ENCODE data around the gene NEK2. TPM values are rescaled to one million over a fixed set of nuclear protein-coding genes. Genes with fewer than 3 reads are reported as not detected.
A peak's percentile ranks its signal among the peaks of the same experiment; 100 is the strongest.
"Not testable (repeated sequence)": the region's sequence is repeated elsewhere in the genome, so short reads cannot be mapped to it uniquely, and the experiment has no call there.

NEK2 gene
- polyA plus RNA-seq, 3 donors, result 16.7 to 20.1 (median 18.4) TPM

DNA sequence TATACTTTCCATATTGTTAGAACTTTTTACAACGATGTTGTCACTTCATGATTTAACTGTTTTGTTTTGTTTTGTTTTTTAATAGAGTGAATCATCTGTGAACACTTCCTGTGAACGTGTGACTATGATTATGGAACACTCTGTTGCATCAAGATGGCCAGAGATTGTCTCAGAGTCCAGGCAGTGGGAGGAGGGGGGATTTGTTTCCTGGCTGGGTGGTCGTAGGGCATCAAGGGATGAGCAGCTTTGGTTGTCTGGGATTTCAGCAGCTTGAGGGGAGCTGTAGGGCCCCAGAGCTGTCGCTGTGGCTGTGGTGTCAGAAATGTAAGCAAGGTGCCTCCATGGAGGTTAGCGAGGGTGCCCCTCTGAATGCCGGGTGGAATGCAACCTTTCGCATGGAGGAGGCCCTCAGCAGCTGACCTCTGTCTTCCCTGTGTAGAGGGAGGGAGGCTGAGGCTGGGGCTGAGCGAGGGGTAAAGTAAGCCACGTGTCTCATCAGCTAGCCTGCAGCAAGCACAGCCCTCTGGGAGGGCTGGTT, 21.4 kb downstream of the NEK2 start:
- no peak for DNase-seq

DNA sequence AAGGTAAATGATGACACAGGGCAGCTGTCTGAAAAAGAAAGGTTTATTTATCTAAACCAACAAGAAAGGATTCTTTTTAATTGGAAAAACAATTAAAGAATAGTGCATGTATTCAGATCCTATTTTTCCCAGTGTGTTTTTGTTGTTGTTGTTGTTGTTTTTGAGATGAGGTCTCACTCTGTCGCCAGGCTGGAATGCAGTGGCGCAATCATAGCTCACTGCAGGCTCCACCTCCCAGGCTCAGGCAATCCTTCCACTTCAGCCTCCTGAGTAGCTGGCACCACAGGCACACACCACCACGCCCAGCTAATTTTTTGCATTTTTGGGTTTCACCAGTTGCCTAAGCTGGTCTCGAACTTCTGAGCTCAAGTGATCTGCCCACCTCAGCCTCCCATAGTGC, 22.1 kb downstream of the NEK2 start:
- DNase-seq, result no peak

DNA sequence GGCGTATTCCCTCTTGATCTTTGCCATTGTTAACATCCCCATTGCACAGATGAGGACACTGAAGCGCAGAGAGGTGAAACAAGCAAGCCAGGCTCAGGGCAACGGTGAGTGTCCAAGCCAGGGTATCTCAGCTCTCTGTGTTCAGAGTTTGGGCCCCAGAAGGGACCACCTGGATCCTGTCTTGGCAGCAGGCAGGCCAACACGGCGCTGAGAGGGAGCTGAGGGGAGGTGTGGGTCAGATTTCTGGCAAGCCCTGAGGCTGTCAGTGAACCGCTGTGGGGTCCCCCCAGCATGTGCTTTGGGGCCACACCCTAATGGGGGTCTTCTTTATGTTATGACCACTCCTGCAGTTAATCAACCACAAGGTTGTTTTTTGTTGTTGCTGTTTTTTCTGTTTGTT, 23.1 kb downstream of the NEK2 start:
- no peak for DNase-seq

DNA sequence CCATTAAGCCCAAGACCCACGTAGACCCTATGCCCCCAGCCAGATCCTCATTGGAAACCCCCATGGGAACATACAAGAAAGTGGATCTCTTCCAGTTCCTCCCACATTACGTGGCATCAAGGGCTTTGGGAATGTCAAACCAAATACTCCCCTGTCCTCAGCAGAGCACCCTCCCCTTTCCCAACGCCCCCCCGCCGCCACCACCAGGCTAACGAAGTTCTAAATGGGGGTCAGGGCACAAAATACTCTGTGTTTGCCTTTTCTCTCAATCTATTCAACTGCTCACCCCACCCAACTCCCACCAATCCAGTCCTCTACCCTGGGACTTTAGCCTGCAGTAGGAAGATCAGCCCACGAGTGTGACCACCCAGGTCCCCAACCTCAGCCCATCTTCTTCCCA, 24.5 kb downstream of the NEK2 start:
- no peak for DNase-seq

DNA sequence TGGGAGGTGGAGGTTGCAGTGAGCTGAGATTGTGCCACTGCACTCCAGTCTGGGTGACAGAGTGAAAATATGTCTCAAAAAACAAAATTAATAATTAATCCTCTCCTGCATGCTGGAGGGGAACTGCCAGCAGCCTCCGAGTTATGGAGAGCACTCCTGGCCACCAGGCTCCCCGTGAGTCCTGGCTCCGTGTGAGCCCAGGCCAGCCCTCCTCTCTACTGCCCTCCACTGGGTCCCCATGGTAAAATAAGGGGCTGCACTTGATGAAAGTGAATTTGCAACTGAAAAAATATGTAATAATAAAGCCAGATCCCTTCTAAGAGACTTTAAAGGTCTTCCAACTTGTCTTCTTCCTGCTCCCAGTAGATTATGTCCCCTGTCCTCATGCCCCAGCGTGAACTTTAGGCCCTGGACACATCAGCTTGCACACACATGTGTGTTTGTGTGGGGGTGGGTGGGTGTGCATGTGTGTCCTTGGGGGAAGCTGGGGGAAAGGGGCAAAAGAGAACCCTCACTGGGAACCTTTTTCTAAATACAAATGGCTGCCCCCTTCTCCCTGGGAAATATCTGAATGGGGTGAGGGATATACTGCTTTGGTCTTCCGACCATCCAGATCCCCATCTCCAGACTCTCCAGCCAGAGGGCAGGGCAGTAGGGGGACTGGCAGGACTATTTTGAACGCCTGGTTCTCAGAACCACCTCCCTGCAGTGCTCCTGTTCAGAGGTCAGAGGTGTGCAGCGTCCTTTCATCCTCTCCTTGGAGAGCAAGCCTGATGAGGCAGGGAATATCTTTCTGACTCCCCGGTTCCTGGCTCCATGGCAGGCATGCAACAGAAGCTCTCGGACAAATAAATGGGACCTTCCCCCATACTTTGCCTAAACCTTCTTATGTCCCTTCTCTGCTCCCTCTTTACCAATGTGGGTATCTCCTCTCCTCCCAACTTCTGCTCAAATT, 26.2 kb downstream of the NEK2 start:
- no peak for DNase-seq

DNA sequence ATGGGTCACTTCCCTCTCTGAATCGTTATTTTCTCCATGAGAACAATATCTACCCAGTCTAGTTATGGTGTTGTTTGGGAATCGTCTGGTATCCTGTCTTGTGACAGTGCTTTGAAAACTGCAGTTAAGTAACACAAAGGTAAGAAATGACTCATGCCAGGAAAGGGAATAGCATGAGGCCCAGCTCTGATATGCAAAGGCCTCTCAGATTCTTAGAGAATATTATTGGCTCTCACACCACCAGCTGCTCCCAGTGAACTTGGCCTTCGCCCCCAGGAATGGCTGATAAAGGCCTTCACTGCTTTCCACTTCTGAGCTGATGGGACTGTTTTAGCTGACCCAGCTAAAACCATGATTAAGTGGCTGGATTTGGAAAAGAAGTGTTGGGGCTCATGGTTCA, 27.1 kb downstream of the NEK2 start:
- no peak for DNase-seq

DNA sequence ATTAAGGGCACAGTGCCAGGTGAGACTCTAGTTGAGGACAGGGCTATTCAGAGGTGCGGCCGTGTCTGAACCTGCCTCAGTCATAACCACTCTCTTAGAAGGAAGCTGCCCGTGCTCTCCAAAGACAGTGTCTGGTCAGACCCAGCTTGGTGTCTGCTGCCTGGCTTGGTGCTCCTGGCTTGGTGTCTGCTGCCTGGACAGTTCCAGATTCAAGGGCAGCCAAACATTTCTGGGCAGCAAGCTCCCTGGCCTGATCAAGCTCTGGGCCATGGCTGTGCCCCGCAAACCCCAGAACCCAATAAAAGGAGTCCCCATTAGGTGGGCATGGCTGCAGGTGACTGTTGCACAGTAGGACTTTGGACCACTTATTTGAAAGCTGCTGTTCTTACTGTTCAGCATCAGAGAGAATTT, 27.7 kb downstream of the NEK2 start:
- DNase-seq, result no peak

DNA sequence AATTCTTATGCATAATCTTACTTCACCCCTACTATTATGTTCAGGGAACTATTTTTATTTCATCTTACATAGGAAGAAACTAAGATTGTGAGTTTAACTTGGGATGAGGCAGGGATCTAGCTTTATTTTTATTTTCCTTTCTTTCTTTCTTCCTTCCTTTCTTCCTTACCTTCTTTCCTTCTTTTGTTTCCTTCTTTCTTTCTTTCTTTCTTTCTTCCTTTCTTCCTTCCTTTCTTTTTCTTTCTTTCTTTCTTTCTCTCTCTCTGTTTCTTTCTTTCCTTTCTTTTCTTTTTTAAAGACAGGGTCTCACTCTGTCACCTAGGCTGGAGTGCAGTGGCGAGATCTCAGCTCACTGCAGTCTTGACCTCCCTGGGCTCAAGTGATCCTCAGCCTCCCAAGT, 28.9 kb downstream of the NEK2 start:
- DNase-seq, result no peak

DNA sequence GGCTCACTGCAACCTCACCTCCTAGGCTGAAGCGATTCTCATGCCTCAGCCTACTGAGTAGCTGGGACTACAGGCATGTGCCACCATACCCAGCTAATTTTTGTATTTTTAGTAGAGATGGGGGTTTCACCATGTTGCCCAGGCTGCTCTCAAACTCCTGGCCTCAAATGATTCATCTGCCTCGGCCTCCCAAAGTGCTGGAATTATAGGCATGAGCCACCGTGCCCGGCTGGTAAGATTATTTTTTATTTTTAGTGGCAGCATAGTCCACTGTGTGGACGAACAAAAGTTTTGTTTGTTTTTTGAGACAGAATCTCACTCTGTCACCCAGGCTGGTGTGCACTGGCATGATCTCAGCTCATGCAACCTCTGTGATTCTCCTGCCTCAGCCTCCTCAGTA, 29.8 kb downstream of the NEK2 start:
- DNase-seq, result not testable (repeated sequence)

DNA sequence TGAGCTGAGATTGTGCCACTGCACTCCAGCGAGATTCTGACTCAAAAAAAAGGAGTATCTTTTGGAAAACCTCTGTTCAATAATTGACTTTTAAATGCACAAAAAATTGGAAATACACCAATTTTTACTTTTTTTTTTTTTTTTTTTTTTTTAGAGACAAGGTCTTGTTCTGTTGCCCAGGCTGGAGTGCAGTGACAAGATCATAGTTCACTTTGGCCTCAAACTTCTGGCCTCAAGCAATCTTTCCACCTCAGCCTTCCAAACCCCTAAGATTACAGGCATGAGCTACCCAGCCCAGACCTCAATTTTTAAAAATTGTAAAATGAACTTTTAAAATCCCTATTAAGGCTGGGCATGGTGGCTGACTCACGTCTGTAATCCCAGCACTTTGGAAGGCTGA, 30.8 kb downstream of the NEK2 start:
- no peak for DNase-seq

DNA sequence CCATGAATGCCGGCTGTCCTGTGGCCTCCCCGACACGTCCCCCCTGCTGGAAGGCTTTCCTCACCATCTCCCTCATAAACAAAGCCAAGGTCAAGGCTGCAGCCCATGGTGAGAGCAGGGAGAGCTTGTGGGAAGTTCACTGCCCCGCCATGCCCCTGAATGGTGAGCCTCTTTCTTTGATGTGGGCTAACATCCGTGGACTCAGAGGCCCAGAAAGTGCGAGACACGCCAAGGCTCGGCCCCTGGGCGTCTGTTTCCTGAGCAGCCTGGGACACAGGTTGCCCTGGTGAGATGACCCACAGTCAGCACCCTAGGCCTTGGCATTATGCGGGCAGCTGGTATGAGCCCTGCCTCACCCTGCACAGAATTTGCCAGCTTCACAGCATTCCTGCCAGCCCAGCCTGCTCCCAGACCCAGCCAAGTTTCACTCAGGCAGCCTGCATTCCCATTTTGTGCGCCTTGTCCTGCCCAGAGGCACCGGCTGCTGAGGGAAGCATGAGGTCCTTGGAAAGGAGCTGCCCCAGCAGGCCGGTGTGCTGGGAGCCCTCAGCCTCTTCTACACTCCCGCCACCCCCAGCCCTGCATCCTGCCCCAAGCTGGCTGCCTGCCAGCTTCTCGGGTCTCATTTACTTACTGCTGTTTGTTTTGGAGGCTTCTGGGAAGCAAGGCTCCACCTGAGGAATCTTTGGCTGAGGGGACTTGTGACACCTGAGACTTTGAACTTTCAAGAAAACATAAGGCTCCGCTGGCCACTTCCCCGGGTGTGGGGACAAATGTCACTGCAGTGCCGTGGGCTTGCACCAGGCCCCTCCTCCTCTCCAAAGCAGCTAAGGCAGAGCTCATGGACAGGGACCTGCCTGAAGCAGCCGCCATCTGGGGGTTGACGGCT, 31.9 kb downstream of the NEK2 start:
- peak; percentile 76 for DNase-seq

DNA sequence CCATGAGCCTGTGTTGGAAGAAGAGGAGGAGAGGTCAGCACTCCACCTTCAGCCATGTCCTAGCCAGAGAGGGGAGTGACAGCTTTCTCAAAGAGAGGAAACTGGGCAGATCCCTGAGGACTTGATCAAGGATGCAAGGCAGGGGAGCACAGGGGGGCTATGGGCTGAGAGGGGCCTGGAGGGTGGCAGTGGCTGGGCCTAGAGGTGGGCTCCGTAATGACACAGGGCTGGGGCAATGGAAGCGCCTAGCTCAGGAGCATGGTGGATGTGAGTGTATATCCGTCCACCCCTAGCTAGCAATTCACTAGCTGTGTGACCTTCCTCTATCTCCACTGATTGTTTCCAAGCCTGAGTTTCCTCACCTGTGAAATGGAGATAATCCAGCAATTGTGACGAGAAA, 32.6 kb downstream of the NEK2 start:
- no peak for DNase-seq

DNA sequence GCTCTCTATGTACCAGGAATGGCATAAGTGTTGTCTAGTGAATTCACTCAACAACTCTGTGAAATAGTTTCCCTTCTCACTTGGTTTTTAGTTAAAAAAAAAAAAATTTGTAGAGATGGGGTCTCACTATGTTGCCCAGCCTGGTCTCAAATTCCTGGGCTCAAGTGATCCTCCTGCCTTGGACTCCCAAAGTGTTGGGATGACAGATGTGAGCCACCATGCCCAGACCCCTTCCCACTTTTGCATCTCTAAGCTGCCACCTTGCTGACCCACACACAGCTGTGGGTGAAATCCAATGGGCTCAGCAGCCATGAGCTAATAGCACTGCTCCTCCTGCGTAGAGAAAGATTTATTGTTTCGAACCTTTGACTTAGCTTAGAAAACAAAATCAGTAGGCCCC, 33.5 kb downstream of the NEK2 start:
- DNase-seq, result no peak

DNA sequence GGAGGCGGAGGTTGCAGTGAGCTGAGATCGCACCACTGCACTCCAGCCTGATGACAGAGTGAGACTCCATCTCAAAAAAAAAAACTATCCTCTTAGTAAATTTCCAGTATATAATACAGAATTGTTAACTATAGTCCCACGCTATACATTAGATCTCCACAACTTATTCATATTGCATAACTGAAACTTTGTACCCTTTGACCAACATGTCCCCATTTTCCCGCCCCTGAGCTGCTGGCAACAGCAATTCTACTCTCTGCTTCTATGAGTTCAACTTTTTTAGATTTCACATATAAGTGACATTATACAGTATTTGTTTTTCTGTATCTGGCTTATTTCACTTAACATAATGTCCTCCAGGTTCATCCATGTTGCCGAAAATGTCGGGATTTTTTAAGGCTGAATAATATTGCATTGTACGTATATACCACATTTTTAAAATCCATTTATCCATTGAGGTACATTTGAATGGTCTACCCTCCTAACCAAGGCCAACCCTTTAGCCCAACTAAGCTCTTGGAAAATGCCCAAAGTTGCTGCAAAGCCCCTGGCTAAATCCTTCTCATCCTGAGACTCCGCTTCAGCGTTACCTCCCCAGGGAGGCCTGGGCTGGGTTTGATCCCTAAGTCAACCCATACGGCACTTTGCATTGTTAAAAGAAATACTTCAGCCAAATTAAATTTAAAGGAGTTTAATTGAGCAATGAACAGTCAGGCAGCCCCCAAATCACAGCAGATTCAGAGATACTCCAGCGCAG, 34.2 kb downstream of the NEK2 start:
- DNase-seq, result no peak

DNA sequence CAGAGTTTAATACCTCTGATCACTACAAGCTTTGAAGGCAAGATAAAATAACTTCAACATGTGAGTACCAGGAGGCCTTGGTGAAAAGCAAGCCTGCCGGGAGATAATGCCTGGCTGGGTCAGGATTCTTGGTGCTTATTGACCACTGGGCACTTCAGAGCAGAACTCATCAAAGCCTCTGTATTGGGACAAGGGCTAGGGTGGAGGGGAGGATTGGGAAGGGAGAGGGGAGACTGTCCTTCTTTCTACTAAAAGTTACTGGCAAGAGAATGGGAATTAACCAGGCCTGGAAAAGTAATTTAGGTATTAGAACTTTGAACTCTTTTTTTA, 35.2 kb downstream of the NEK2 start:
- DNase-seq, result no peak

DNA sequence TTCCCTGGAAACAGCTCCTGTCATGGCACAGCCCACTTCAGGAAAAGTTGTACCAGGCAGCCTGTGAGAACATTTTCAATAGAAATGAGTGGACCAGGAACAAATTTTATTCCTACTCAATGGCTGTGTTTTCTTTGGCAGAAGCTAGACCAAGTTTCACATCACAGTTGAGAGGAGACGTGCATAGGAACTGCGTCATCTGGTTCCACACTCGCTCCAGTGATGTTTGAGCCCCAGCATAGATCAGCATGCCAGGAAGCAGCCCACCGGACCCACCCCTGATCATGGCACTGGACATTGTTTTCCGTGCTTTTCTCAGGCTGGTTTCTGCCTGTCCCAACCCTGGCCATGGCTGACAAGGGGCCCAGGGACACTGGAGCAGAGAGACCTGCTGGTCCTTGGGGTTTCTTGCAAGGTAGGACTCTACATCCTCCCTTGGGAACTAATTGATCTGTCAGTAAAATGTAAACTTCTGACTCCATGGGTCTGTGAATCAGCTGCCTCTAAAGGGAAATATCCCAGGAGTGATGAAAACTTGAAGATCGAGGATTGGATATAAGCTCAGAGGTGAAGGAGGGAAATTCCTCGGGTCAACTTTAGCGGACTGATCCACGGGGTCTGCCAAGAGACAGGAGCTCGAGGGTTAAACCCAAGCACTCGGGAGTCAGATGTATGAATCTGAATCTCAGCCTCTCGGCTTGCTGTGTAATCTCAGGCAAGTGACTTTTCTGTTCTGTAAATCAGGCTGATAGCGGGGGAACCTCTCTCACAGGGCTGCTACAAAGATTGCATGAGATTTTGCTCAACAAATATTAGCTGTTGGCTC, 35.7 kb downstream of the NEK2 start:
- DNase-seq, result no peak

DNA sequence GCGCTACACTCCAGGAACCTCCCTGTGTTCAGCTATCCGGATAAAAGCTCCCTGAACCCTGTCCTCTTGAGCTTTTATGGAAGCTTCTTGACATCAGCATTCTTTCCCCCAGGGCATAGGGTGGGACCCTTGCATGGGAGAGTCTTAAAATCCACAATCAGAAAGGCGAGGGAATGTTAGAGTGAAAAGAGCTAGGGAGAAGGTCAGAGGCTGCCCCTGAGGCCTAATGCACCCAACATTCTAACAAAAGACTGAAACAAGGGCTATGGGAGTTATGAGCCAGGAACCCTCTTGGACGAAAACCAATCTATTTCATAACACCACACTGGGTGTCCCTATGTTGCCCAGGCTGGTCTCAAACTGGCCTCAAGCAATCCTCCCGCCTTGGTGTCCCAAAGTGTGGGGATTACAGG, 36.7 kb downstream of the NEK2 start:
- no peak for DNase-seq

DNA sequence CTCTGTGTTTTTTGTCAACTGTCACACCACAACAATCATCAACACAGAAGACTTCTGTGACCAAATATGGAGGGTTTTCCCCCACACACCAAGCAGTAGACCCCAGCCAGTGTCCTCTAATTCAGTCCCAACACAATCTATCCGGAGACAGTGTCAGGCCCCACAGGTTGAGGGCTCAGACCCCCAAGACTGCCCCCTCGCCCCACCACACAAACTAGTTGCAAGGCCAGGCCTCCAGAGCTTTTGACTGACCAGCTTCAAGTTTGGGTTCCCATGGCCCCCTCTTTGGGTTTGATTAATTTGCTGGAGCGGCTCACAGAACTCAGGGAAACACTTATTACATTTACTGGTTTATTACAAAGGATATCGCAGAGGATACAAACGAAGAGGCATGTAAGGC, 37.2 kb downstream of the NEK2 start:
- no peak for DNase-seq

DNA sequence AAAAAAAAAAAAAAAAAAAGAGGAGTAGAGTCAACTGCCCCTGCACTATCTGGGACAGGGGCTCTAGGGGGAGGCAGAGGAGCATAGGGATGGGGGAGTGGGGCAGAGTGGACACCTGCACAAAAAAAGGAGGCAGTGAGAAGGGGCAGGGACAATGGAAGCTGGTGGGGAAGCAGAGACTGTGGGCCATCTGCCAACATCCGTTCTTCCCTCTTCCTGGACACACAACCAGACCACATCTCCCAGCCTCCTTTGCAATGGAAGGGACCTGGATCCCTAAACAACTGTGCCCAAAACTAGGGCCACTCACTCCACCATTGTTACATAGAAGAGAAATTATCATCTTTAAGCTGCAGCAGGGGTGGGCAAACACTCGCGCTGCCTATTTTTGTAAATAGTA, 38.4 kb downstream of the NEK2 start:
- no peak for DNase-seq

DNA sequence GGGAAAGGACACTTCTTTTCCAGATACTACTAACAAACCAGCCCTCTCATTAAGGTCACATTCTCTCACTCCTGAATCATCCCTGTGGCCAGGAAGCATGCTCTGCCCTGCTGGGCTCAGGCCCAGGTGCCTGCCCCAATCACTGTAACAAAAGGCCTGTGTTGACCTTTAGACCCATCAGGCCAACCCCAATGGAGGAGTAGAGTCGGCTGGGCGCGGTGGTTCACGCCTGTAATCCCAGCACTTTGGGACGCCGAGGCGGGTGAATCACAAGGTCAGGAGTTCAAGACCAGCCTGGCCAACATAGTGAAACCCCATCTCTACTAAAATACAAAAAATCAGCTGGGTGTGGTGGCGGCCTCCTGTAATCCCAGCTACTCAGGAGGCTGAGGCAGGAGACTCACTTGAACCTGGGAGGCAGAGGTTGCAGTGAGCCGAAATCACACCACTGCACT, 38.8 kb downstream of the NEK2 start:
- not testable (repeated sequence) for DNase-seq

DNA sequence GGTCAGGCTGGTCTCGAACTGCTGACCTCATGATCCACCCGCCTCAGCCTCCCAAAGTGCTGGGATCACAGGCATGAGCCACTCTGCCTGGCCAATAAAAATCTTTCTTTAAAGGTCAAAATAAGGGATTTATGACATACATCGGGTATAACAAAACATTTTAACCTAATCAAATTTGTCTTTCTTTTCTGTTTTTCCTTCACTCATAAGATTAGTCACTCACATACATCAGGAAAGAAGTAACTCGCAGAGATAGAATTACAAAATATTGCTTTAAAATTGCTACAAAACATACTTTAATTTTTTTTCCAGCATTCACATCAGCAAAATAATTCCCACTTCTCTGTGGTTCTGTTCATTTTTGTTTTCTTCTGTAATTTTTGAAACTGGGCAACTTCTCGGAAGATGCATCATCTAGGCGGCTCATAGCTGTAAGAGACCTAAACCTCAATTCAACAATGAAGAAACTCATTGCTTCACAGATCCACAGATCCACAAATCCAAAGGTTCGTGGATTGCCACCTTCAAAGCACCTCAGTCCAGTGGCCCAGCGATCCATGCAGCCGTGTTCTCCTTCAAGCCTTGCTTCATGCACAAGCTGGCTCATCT, 39.7 kb downstream of the NEK2 start:
- DNase-seq, result no peak
